Brain microvascular endothelial cell (primary cell): ENCODE data around the gene AK8.

Experiments used
- DNase-seq: peaks from one replicate; pipeline ENCODE4 v3.0.0-alpha.2; 2020
- H3K27ac ChIP-seq: fragments of 250-450 bp; sonication (Bioruptor Pico); 2 replicates; pipeline ENCODE4 v1.5.1; 2020; ENCODE audit warnings: mild to moderate bottlenecking, moderate library complexity
- H3K27me3 ChIP-seq: fragments of 250-450 bp; sonication (Bioruptor Pico); replicated peaks from 2 replicates; pipeline ENCODE4 v1.5.1; 2020; ENCODE audit warnings: mild to moderate bottlenecking
- H3K36me3 ChIP-seq: fragments of 250-450 bp; sonication (Bioruptor Pico); replicated peaks from 2 replicates; pipeline ENCODE4 v1.5.1; 2020; ENCODE audit warnings: mild to moderate bottlenecking
- H3K4me3 ChIP-seq: 2 replicates; pipeline ENCODE4 v1.5.1; 2011; ENCODE audit warnings: low read depth, mild to moderate bottlenecking, control low read depth, low read length, moderate library complexity
- in situ Hi-C: cut with HindIII; loops from 2 replicates; pipeline ENCODE4 v1.10.0; 2017; ENCODE audit warnings: low sequenced_read_pairs, low pct_ligation_motif_present
- TF ChIP-seq, protein P1 (sequence below): IDR thresholded peaks from 2 replicates; pipeline ENCODE4 v1.5.1; 2011; ENCODE audit warnings: low read depth, mild to moderate bottlenecking, moderate library complexity, low read length, control low read depth, inconsistent platforms; ENCODE audit errors: missing control alignments

AK8 gene, protein sequence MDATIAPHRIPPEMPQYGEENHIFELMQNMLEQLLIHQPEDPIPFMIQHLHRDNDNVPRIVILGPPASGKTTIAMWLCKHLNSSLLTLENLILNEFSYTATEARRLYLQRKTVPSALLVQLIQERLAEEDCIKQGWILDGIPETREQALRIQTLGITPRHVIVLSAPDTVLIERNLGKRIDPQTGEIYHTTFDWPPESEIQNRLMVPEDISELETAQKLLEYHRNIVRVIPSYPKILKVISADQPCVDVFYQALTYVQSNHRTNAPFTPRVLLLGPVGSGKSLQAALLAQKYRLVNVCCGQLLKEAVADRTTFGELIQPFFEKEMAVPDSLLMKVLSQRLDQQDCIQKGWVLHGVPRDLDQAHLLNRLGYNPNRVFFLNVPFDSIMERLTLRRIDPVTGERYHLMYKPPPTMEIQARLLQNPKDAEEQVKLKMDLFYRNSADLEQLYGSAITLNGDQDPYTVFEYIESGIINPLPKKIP

DNA sequence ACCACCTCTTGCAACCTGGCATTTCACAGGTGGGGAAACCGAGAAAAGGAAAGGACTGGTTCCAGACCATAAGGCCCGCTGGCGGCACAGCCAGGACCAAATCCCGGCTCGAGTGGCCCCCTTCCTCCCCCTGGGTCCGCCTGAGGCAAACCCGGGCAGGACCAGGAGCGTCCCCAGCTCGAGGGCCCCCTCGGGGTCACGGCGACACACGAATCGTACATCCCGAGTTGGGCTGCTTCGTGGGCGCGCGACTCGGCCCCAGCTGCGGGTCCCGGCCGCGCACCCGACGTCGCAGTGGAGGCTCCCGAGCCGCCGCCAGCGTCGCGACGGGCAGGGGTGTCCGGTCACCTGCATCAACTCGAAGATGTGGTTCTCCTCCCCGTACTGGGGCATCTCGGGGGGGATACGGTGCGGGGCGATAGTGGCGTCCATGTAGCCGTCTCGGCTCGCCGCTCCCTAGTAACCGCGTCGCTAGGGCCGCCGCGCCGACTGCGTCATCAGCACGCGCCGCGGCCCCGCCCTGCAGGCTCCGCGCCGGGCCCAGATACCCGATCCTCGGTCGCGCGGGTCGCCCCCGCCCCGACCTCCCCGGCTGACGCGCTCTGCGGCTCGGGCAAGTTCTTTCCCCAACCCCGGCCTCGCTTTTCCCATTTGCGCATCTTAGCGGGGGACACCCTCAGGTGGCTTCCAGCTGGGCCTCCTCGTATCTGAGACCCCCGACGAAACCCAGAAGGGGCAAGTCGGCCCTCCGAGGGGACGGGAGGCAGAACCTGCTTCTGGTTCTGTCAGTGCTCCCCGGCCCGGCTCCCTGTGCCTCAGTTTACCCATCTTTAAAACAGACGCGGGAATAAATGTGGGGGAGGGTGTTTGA lies at the start of gene AK8:
Gene AK8, minus strand, starts transcription at position 461 of the 871 bp plus-strand sequence. Its CDS starts 29 bp downstream, at position 432.
- Histone ChIP-seq H3K27me3 (no peaks in the 10 kb centered on the region), H3K36me3 (no peaks in the 10 kb centered on the region), H3K4me3 (peak within 1 kb of the TSS; percentile 92), H3K27ac (peak within 1 kb of the TSS; percentile 68)
- DNase-seq, result peak; percentile 54
- in situ Hi-C loops, result no loop called here
- TF ChIP-seq, protein P1, sequence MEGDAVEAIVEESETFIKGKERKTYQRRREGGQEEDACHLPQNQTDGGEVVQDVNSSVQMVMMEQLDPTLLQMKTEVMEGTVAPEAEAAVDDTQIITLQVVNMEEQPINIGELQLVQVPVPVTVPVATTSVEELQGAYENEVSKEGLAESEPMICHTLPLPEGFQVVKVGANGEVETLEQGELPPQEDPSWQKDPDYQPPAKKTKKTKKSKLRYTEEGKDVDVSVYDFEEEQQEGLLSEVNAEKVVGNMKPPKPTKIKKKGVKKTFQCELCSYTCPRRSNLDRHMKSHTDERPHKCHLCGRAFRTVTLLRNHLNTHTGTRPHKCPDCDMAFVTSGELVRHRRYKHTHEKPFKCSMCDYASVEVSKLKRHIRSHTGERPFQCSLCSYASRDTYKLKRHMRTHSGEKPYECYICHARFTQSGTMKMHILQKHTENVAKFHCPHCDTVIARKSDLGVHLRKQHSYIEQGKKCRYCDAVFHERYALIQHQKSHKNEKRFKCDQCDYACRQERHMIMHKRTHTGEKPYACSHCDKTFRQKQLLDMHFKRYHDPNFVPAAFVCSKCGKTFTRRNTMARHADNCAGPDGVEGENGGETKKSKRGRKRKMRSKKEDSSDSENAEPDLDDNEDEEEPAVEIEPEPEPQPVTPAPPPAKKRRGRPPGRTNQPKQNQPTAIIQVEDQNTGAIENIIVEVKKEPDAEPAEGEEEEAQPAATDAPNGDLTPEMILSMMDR, result no peak

DNA sequence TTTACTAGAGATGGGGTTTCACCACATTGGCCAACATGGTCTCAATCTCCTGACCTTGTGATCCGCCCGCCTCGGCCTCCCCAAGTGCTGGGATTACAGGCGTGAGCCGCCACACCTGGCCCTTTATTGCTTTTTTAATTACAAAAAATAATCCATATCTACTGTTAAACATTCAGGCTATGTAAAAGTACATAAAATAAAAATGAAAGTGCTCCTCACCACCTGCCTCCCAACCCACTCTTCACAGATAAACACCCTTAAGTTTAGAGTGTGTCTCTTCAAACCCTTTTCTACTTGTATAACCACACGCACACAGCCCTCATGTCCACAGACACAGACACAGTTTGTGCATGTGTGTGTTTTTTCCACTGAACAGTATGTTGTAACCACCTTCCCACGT lies 49.6 kb upstream of the AK8 start:
- Histone ChIP-seq H3K4me3 (no peak overlapping the region), H3K27me3 (no peaks in the 10 kb centered on the region), H3K27ac (no peak overlapping the region), H3K36me3 (peaks cover 29% of the 10 kb centered on the region)
- TF ChIP-seq, protein P1, result no peak
- no peak for DNase-seq
- in situ Hi-C loops, result no loop called here

DNA sequence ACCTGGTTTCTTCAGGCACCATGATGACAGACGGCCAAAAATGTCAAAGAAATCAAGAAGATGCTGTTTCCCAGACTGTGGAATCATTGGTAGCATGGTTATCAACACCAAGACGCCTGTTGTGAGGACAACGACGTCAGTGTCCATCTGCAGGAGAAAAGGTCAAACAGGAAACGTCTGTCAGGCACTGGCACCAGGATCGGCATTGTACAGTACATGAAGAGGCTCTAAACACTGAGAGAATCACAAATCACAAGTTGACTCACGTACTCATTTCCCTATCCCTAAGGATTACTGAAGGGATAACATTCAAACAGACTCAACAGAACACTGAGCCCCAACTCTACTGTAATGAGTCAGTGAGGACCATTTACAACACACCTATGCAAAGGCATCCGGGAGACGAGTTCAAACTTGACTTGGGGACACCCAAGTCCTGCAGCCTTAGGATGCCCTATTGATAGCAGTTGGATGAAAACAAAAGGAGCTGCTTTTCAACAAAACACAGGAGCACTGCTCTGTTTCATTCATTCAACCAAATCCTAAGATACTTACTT lies 45.3 kb upstream of the AK8 start:
- TF ChIP-seq, protein P1, result no peak
- Histone ChIP-seq H3K4me3 (no peak overlapping the region), H3K27me3 (no peaks in the 10 kb centered on the region), H3K27ac (no peak overlapping the region), H3K36me3 (peaks cover 56% of the 10 kb centered on the region)
- DNase-seq, result no peak
- in situ Hi-C loops, result no loop called here

DNA sequence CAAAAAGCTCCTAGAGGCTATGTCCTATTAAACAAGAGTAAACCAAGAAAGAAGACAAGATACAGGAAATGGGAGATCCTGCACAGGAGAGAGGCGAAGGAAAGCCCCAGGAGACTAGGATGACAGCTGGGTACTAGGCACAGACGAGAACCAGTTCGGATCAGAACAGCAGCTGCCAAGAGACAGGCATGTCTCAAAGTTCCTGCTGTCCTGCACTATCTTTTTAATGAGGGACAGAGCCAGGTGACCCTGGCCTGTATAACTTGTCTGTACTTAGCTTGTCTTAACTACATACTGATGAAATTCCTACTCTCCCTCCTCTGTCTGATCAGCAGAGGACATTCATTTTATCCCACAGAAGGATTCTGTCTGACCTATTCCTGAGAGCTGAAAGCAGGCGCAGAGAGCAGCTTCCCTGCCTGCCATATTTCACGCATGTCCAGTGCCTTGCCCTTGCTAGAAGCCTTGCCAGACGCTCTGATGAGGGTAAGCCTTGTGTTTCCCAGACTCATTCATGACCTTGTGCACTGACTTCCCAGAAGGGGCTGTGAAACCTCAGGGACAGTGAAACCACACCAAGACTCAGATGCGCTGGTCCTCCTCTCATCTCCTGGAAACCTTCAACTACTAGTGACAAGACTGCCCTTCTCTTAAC lies 41.7 kb upstream of the AK8 start:
- TF ChIP-seq, protein P1, result no peak
- Histone ChIP-seq H3K4me3 (no peak overlapping the region), H3K27ac (no peak overlapping the region), H3K36me3 (peaks cover 58% of the 10 kb centered on the region), H3K27me3 (no peaks in the 10 kb centered on the region)
- in situ Hi-C loops, result no loop called here
- DNase-seq, result no peak

DNA sequence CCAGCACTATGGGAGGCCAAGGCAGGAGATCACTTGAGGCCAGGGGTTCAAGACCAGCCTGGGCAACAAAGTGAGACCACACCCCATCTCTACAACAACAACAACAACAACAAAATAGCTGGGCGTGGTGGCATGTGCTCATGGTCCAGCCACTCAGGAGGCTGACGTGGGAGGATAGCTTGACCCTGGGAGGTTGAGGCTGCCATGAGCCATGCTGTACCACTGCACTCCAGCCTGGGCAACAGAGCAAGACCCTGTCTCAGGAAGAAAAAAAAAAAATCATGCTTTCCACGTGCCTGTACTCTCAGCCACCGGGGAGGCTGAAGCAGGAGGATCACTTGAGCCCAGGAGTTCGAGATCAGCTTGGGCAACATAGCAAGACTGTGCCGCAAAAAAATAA lies 36.8 kb upstream of the AK8 start:
- no peak overlapping the region for H3K4me3 ChIP-seq
- H3K27ac ChIP-seq, result no peak overlapping the region
- H3K27me3 ChIP-seq, result no peaks in the 10 kb centered on the region
- TF ChIP-seq, protein P1, result no peak
- in situ Hi-C loops, result no loop called here
- peaks cover 30% of the 10 kb centered on the region for H3K36me3 ChIP-seq
- DNase-seq, result no peak
